Sigmoid colon (tissue), 7 donors: Measurements from ENCODE around the gene CYTH2. TPM values are rescaled to one million over a fixed set of nuclear protein-coding genes. Genes with fewer than 3 reads are reported as not detected.

Experiments
- DNase-seq: peaks from one replicate; pipeline ENCODE4 v3.0.0-alpha.2; 2019
- H3K27ac ChIP-seq, 4 donors: fragments of 200-600 bp; sonication (generic); one replicate each; pipeline ENCODE4 v1.5.1; 2016 to 2019; ENCODE audit warnings: mild to moderate bottlenecking in 1 of 4
- H3K27me3 ChIP-seq, 3 donors: fragments of 200-600 bp; sonication (generic); one replicate each; pipeline ENCODE4 v1.5.1; 2019; ENCODE audit warnings: mild to moderate bottlenecking in 1 of 3
- H3K36me3 ChIP-seq, 4 donors: fragments of 200-600 bp; sonication (generic); one replicate each; pipeline ENCODE4 v1.5.1; 2016 to 2019
- H3K4me1 ChIP-seq, 4 donors: fragments of 200-600 bp; sonication (generic); one replicate each; pipeline ENCODE4 v1.5.1; 2017 to 2019
- H3K4me3 ChIP-seq, 4 donors: fragments of 200-600 bp; sonication (generic); one replicate each; pipeline ENCODE4 v1.5.1; 2017 to 2019; ENCODE audit warnings: mild to moderate bottlenecking in 2 of 4, moderate library complexity in 1 of 4
- H3K9me3 ChIP-seq, 4 donors: fragments of 200-600 bp in 3 of 4; sonication (generic) in 3 of 4; one replicate each; pipeline versions ENCODE4 v1.5.1 to v1.6.1; 2013 to 2019
- CTCF ChIP-seq, 4 experiments: fragments of 450-650 bp in 3 of 4; fragments of 200-600 bp in 1 of 4; IDR thresholded peaks; one replicate each; pipeline ENCODE4 v1.5.1; 2016 to 2019; ENCODE audit warnings: antibody characterized with exemption in 4 of 4, mild to moderate bottlenecking in 3 of 4, moderate library complexity in 2 of 4
- EP300 ChIP-seq, 4 donors: sonication (generic); formaldehyde crosslinking; IDR thresholded peaks; one replicate each; pipeline ENCODE4 v1.6.1; 2017; ENCODE audit warnings: antibody characterized with exemption in 4 of 4
- POLR2A ChIP-seq, 2 donors: fragments of 450-650 bp; IDR thresholded peaks; one replicate each; pipeline ENCODE4 v1.6.1; 2016; ENCODE audit warnings: antibody characterized with exemption in 2 of 2, mild to moderate bottlenecking in 2 of 2, moderate library complexity in 2 of 2
- POLR2AphosphoS5 ChIP-seq, 4 donors: sonication (generic); formaldehyde crosslinking; IDR thresholded peaks; one replicate each; pipeline ENCODE4 v1.6.1; 2017; ENCODE audit warnings: antibody characterized with exemption in 4 of 4
- WGBS, 2 donors: extraction: QIAGEN DNeasy Blood & Tissue Kit; methylation state at CpG; one replicate each; pipeline ENCODE4 v1.1.7; 2013; 5-methylcytosine and 5-hydroxymethylcytosine counted together
- intact Hi-C: fragments of 100-400 bp; cut with DNase I; formaldehyde crosslinking; loops from one replicate; pipeline ENCODE4 v1.15.1; 2023
- polyA plus RNA-seq, 3 donors: library from polyadenylated mRNA; stranded (reverse); fragments of 200-250 nt; gene quantifications; one replicate each; pipeline ENCODE4 v1.2.3, GENCODE V29; 2013
- total RNA-seq, 4 donors: library from RNA; depleted of rRNA; stranded (reverse); fragments of >200 nt; gene quantifications; one replicate each; pipeline ENCODE4 v1.1.0, GENCODE V29; 2016
- donor health status: healthy with polysubstance abuse.
- donor health status: Bipolar disorder and iron deficiency.
- donor health status: healthy.

Gene CYTH2, protein sequence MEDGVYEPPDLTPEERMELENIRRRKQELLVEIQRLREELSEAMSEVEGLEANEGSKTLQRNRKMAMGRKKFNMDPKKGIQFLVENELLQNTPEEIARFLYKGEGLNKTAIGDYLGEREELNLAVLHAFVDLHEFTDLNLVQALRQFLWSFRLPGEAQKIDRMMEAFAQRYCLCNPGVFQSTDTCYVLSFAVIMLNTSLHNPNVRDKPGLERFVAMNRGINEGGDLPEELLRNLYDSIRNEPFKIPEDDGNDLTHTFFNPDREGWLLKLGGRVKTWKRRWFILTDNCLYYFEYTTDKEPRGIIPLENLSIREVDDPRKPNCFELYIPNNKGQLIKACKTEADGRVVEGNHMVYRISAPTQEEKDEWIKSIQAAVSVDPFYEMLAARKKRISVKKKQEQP
- total RNA-seq, result 10 to 100 TPM; 30.0 to 49.3 (median 35.8) TPM
- polyA plus RNA-seq, result 10 to 100 TPM; 52.8 to 71.4 (median 64.9) TPM

GRCh38 chr19:48469289-48469881 is at the start of gene CYTH2:
Gene CYTH2, plus strand, starts transcription at chr19:48469369. Its CDS starts 139 bp downstream, at chr19:48469508.
- intact Hi-C loops, result loop anchor here (2.0 to 5.0 kb wide), 2 partner anchors 25 to 142 kb away; partner anchors contain the start of genes EMP3 and GRWD1
- TF ChIP-seq POLR2AphosphoS5 (IDR thresholded peaks at IDR 0.05), result peak; percentile 91 to 97 (median 94)
- TF ChIP-seq POLR2A (IDR thresholded peaks at IDR 0.05), result peak; percentile 95 to 96
- TF ChIP-seq CTCF (IDR thresholded peaks at IDR 0.05), result no peak
- no peak for TF ChIP-seq EP300 (IDR thresholded peaks at IDR 0.05)

DNA sequence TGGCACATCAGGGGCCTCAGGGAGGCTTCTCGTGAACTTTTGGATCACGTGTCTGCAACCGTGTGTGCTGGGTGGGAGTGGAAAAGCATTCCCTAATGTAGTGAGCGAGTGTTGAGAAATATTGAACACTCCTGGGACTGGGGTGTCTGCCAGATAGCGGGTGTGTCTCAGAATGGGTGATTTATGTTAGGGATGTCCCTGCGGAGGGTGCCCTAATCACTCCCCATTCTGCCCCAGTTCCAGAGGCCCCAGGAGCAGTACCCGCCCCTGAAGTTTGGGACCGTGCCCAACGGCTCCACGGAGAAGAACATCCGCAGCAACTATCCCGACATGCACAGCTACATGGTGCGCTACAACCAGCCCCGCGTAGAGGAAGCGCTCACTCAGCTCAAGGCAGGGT is 47.6 kb upstream of the CYTH2 start:
- Histone ChIP-seq H3K27ac (no peak overlapping the region), H3K9me3 (no peaks in the 10 kb centered on the region), H3K4me1 (no peaks in the 10 kb centered on the region), H3K36me3 (no peaks in the 10 kb centered on the region), H3K27me3 (peaks cover 0 to 12% (median 10%) of the 10 kb centered on the region in 3 donors), H3K4me3 (no peak overlapping the region)
- TF ChIP-seq POLR2A (IDR thresholded peaks at IDR 0.05), result no peak
- TF ChIP-seq CTCF (IDR thresholded peaks at IDR 0.05), result no peak
- TF ChIP-seq EP300 (IDR thresholded peaks at IDR 0.05), result no peak
- no peak for TF ChIP-seq POLR2AphosphoS5 (IDR thresholded peaks at IDR 0.05)
- intact Hi-C loops, result no loop called here
- 57 to 79% methylated on average over 16 of the region's 16 CpGs for WGBS, 2 donors
- no peak for DNase-seq

More at GRCh38 chr19:48469289-48469881, at the start of gene CYTH2:
- Histone ChIP-seq H3K36me3 (peaks cover 26 to 42% (median 42%) of the 10 kb centered on the region in 4 donors), H3K27ac (peak within 1 kb of the TSS; percentile 97 to 99 (median 98)), H3K27me3 (no peaks in the 10 kb centered on the region), H3K4me3 (peak within 1 kb of the TSS; percentile 78 to 99 (median 94)), H3K4me1 (peaks cover 0 to 33% (median 23%) of the 10 kb centered on the region in 4 donors), H3K9me3 (no peaks in the 10 kb centered on the region)
- peak; percentile 93 for DNase-seq
- WGBS, 2 donors, result 1% methylated on average over 66 of the region's 66 CpGs

DNA sequence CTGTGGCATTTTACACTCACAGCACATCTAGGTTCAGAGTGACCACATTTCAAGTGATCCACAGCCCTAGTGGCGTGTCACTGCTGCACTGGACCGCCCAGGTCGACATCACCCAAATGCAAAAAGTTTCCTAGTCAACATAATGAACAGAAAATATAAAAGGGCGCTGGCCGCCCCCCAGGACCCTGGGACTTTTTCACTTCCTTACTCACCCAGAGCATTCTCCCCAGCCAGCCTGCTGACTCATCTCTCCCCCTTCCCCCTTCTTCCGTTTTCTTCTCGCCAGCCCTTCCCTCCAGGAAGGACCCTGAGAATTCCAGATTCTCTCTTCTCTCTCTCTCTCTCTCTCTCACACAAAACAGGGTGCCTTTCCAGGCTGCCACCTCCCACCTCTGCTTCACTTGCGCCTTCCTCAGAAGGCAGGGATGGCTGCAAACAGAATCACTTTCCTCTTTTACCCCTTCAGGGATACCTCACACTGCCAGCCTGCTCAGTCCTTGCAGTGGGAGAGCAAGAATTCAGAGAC is 44.4 kb upstream of the CYTH2 start:
- no peak for TF ChIP-seq POLR2AphosphoS5 (IDR thresholded peaks at IDR 0.05)
- TF ChIP-seq EP300 (IDR thresholded peaks at IDR 0.05), result no peak
- TF ChIP-seq POLR2A (IDR thresholded peaks at IDR 0.05), result no peak
- no peak for TF ChIP-seq CTCF (IDR thresholded peaks at IDR 0.05)
- Histone ChIP-seq H3K4me1 (no peaks in the 10 kb centered on the region), H3K27ac (no peak overlapping the region), H3K4me3 (no peak overlapping the region), H3K9me3 (no peaks in the 10 kb centered on the region), H3K27me3 (no peaks in the 10 kb centered on the region), H3K36me3 (no peaks in the 10 kb centered on the region)
- intact Hi-C loops, result no loop called here
- 25 to 29% methylated on average over 8 of the region's 8 CpGs for WGBS, 2 donors
- no peak for DNase-seq

- Histone ChIP-seq H3K36me3 (no peaks in the 10 kb centered on the region), H3K9me3 (no peaks in the 10 kb centered on the region), H3K27ac (no peak overlapping the region), H3K27me3 (no peaks in the 10 kb centered on the region), H3K4me3 (no peak overlapping the region), H3K4me1 (no peaks in the 10 kb centered on the region)
- DNase-seq, result no peak
- intact Hi-C loops, result no loop called here
- no peak for TF ChIP-seq EP300 (IDR thresholded peaks at IDR 0.05)
- no peak for TF ChIP-seq CTCF (IDR thresholded peaks at IDR 0.05)
- no peak for TF ChIP-seq POLR2AphosphoS5 (IDR thresholded peaks at IDR 0.05)
- no peak for TF ChIP-seq POLR2A (IDR thresholded peaks at IDR 0.05)
- WGBS, 2 donors, result 87 to 93% methylated on average over 1 of the region's 1 CpG
Measured at GRCh38 chr19:48428670-48429069, 40.5 kb upstream of the CYTH2 start.
